OCI-LY1 (cell line): Measurements from ENCODE around the gene EFHC2.
A peak's percentile ranks its signal among the peaks of the same experiment; 100 is the strongest.
"Not testable (repeated sequence)": the region's sequence is repeated elsewhere in the genome, so short reads cannot be mapped to it uniquely, and the experiment has no call there.

Source experiments
- H2AFZ ChIP-seq: fragments of 200-600 bp; sonication (generic), shearing (Covaris generic); 2 replicates; pipeline ENCODE4 v1.6.0; 2014; ENCODE audit warnings: antibody characterized with exemption, mild to moderate bottlenecking, low read length
- H3F3A ChIP-seq: fragments of 200-600 bp; sonication (generic), shearing (Covaris generic); 2 replicates; pipeline ENCODE4 v1.6.0; 2014; ENCODE audit warnings: mild to moderate bottlenecking, antibody characterized with exemption, low read length, moderate library complexity; ENCODE audit not compliant: insufficient read depth
- H3K27ac ChIP-seq: fragments of 200-600 bp; sonication (generic); 2 replicates; pipeline ENCODE4 v1.5.1; 2014; ENCODE audit warnings: low read length, mixed run types, mild to moderate bottlenecking, low read depth; ENCODE audit not compliant: poor library complexity, severe bottlenecking
- H3K27me3 ChIP-seq: fragments of 200-600 bp; sonication (generic); 2 replicates; pipeline ENCODE4 v1.6.0; 2014; ENCODE audit warnings: antibody characterized with exemption, mild to moderate bottlenecking, low read length, moderate library complexity; ENCODE audit not compliant: insufficient read depth
- H3K36me3 ChIP-seq: fragments of 200-600 bp; sonication (generic); 2 replicates; pipeline ENCODE4 v1.6.1; 2014; ENCODE audit warnings: mild to moderate bottlenecking, antibody characterized with exemption, low read length, moderate library complexity, mixed read lengths; ENCODE audit not compliant: insufficient read depth
- H3K4me1 ChIP-seq: fragments of 200-600 bp; sonication (generic); 2 replicates; pipeline ENCODE4 v1.5.1; 2014; ENCODE audit warnings: mild to moderate bottlenecking, low read length, moderate library complexity; ENCODE audit not compliant: insufficient read depth, severe bottlenecking
- H3K4me2 ChIP-seq: fragments of 200-600 bp; sonication (generic), shearing (Covaris generic); 2 replicates; pipeline ENCODE4 v1.6.1; 2014; ENCODE audit warnings: low read length
- H3K4me3 ChIP-seq: fragments of 200-600 bp; sonication (generic); 2 replicates; pipeline ENCODE4 v1.5.1; 2014; ENCODE audit warnings: low read length, low read depth, mild to moderate bottlenecking, mixed read lengths; ENCODE audit not compliant: poor library complexity, severe bottlenecking
- H3K79me2 ChIP-seq: fragments of 200-600 bp; shearing (Covaris generic); 2 replicates; pipeline ENCODE4 v1.6.1; 2016; ENCODE audit warnings: mixed run types, low read length, mixed read lengths; ENCODE audit not compliant: insufficient read depth
- H3K9ac ChIP-seq: fragments of 200-600 bp; sonication (generic), shearing (Covaris generic); 2 replicates; pipeline ENCODE4 v1.6.1; 2014; ENCODE audit warnings: mild to moderate bottlenecking, low read length, mixed read lengths
- H3K9me2 ChIP-seq: fragments of 200-600 bp; sonication (generic), shearing (Covaris generic); 2 replicates; pipeline ENCODE4 v1.6.1; 2014; ENCODE audit warnings: low read depth, mild to moderate bottlenecking, low read length, mixed read lengths
- H3K9me3 ChIP-seq: fragments of 200-600 bp; shearing (Covaris generic); 2 replicates; pipeline ENCODE4 v1.6.1; 2014; ENCODE audit warnings: low read length, mixed read lengths
- H4K20me1 ChIP-seq: fragments of 200-600 bp; sonication (generic), shearing (Covaris generic); 2 replicates; pipeline ENCODE4 v1.6.0; 2016; ENCODE audit warnings: mild to moderate bottlenecking, low read length; ENCODE audit not compliant: insufficient read depth
- EZH2 ChIP-seq: fragments of 200-600 bp; sonication (generic), shearing (Covaris generic); IDR thresholded peaks from 2 replicates; pipeline ENCODE4 v1.8.0; 2017; ENCODE audit warnings: borderline replicate concordance, mixed run types, mild to moderate bottlenecking, antibody characterized with exemption, low read length, moderate library complexity, mixed read lengths
- TF ChIP-seq, protein P1 (sequence below): fragments of 200-600 bp; sonication (generic), shearing (Covaris generic); IDR thresholded peaks from 2 replicates; pipeline ENCODE4 v1.5.1; 2017; ENCODE audit warnings: mild to moderate bottlenecking, antibody characterized with exemption, low read length, moderate library complexity, mixed read lengths

The EFHC2 gene

DNA sequence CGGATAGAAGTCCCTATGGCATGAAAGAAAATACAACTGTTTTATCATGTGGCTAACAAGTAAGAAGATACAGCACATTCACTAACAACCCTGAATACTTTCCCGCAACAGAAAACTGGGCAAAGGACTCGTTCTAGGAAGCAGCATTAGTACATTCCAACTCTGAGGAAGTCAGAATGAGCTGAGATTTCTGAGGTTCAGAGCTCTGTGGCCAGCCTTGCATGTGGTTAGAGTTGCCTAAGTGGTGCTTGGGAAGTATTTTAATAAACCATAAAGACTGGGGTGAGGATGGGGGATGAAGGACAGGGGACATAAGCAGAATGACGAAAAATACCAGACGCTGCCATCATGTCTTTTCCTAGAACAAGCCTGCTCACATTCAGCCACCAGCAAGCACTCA lies 82.2 kb downstream of the EFHC2 start:
- no peak overlapping the region for H3K4me3 ChIP-seq
- H3K27ac ChIP-seq, result no peak overlapping the region
- no peaks in the 10 kb centered on the region for H3K9me2 ChIP-seq
- TF ChIP-seq, protein P1, sequence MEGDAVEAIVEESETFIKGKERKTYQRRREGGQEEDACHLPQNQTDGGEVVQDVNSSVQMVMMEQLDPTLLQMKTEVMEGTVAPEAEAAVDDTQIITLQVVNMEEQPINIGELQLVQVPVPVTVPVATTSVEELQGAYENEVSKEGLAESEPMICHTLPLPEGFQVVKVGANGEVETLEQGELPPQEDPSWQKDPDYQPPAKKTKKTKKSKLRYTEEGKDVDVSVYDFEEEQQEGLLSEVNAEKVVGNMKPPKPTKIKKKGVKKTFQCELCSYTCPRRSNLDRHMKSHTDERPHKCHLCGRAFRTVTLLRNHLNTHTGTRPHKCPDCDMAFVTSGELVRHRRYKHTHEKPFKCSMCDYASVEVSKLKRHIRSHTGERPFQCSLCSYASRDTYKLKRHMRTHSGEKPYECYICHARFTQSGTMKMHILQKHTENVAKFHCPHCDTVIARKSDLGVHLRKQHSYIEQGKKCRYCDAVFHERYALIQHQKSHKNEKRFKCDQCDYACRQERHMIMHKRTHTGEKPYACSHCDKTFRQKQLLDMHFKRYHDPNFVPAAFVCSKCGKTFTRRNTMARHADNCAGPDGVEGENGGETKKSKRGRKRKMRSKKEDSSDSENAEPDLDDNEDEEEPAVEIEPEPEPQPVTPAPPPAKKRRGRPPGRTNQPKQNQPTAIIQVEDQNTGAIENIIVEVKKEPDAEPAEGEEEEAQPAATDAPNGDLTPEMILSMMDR, result no peak
- no peak for TF ChIP-seq EZH2
- H4K20me1 ChIP-seq, result no peaks in the 10 kb centered on the region
- H3K9me3 ChIP-seq, result no peaks in the 10 kb centered on the region
- H3K4me1 ChIP-seq, result no peaks in the 10 kb centered on the region
- no peak overlapping the region for H2AFZ ChIP-seq
- no peak overlapping the region for H3K4me2 ChIP-seq
- H3K36me3 ChIP-seq, result no peaks in the 10 kb centered on the region
- H3F3A ChIP-seq, result no peaks in the 10 kb centered on the region
- H3K79me2 ChIP-seq, result no peaks in the 10 kb centered on the region
- no peaks in the 10 kb centered on the region for H3K27me3 ChIP-seq
- no peak overlapping the region for H3K9ac ChIP-seq

DNA sequence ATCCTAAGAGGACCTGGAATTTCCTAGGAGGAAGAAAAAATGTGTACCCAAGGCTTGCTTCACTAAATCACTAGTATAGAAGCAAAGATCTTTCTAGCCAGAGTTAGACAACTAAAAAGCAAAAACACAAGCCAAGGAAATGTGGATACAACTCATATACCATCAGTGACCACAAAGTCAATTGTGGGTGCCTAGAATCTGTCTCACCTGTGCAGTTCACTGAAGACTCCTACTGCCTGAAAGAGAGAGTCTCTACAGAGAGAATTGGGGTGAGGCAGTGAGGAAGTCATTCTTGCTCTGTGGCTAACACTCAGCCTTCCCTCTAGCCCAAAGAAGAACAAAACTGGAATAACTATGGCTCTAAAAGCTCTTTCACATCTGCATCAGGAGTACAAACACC lies 82.9 kb downstream of the EFHC2 start:
- no peaks in the 10 kb centered on the region for H3K27me3 ChIP-seq
- no peaks in the 10 kb centered on the region for H3K9me3 ChIP-seq
- no peaks in the 10 kb centered on the region for H4K20me1 ChIP-seq
- no peaks in the 10 kb centered on the region for H3K4me1 ChIP-seq
- H3K79me2 ChIP-seq, result no peaks in the 10 kb centered on the region
- H3K36me3 ChIP-seq, result no peaks in the 10 kb centered on the region
- TF ChIP-seq EZH2, result no peak
- TF ChIP-seq, protein P1, result no peak
- no peaks in the 10 kb centered on the region for H3K9me2 ChIP-seq
- no peaks in the 10 kb centered on the region for H3F3A ChIP-seq
- H3K27ac ChIP-seq, result no peak overlapping the region
- no peak overlapping the region for H3K4me3 ChIP-seq
- no peak overlapping the region for H3K9ac ChIP-seq
- no peak overlapping the region for H3K4me2 ChIP-seq
- no peak overlapping the region for H2AFZ ChIP-seq

DNA sequence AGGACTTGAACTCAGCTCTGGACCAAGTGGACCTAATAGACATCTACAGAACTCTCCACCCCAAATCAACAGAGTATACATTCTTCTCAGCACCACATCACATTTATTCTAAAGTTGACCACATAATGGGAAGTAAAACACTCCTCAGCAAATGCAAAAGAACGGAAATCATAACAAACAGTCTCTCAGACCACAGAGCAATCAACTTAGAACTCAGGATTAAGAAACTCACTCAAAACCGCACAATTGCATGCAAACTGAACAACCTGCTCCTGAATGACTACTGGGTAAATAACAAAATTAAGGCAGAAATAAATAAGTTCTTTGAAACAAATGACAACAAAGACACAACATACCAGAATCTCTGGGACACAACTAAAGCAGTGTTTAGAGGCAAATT lies 87.7 kb downstream of the EFHC2 start:
- H3K4me1 ChIP-seq, result peaks cover 11% of the 10 kb centered on the region
- H3K27me3 ChIP-seq, H3K27ac ChIP-seq, H3K79me2 ChIP-seq, H3K9me2 ChIP-seq, H3K9me3 ChIP-seq, H3K4me3 ChIP-seq, H3K36me3 ChIP-seq, H3K9ac ChIP-seq, H3K4me2 ChIP-seq, H2AFZ ChIP-seq, H4K20me1 ChIP-seq, H3F3A ChIP-seq: not testable (repeated sequence)

DNA sequence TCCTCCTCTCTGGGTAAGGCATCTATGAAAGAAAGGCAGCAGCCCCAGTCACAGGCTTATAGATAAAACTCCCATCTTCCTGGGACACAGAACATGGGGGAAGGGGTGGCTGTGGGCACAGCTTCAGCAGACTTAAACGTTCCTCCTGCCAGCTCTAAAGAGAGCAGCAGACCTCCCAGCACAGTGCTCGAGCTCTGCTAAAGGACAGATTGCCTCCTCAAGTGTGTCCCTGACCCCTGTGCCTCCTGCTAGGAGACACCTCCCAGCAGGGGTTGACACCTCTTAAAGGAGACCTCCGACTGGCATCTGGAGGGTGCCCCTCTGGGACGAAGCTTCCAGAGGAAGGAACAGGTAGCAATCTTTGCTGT lies 89.9 kb downstream of the EFHC2 start:
- no peak overlapping the region for H2AFZ ChIP-seq
- no peaks in the 10 kb centered on the region for H3K27me3 ChIP-seq
- peaks cover 11% of the 10 kb centered on the region for H3K4me1 ChIP-seq
- H3K4me2 ChIP-seq, result peak overlapping the region; percentile 32; the same call in 1 of the 2 replicates
- H3K9me2 ChIP-seq, result no peaks in the 10 kb centered on the region
- H3K9ac ChIP-seq, result no peak overlapping the region; the same call in 1 of the 2 replicates
- H3K27ac ChIP-seq, result no peak overlapping the region
- H3K79me2 ChIP-seq, result no peaks in the 10 kb centered on the region
- H3F3A ChIP-seq, result no peaks in the 10 kb centered on the region
- peak overlapping the region; percentile 39 for H3K4me3 ChIP-seq
- TF ChIP-seq EZH2, result no peak
- TF ChIP-seq, protein P1, result no peak
- H3K36me3 ChIP-seq, result no peaks in the 10 kb centered on the region
- no peaks in the 10 kb centered on the region for H4K20me1 ChIP-seq
- H3K9me3 ChIP-seq, result no peaks in the 10 kb centered on the region

DNA sequence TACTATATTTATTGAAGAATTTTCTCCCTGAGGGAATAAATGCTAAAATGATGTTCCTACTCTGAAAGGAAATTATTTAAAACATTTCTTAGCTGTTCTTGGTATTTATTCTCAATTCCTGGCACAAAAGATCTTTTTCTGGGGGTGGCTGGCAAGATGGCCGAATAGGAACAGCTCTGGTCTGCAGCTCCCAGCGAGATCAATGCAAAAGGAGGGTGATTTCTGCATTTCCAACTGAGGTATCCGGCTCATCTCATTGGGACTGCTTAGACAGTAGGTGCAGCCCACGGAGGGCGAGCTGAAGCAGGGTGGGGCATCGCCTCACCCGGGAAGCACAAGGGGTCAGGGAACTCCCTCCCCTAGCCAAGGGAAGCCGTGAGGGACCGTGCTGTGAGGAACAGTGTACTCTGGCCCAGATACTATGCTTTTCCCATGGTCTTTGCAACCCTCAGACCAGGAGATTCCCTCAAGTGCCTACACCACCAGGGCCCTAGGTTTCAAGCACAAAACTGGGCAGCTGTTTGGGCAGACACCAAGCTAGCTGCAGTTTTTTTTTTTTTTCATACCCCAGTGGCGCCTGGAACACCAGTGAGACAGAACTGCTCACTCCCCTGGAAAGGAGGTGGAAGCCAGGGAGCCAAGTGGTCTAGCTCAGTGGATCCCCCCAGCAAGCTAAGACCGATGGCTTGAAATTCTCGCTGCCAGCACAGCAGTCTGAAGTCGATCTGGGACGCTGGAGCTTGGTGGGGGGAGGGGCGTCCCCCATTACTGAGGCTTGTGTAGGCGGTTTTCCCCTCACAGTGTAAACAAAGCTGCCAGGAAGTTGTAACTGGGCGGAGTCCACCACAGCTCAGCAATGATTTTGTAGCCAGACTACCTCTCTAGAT lies 90.5 kb downstream of the EFHC2 start:
- not testable (repeated sequence) for H3K36me3 ChIP-seq, H3K9me3 ChIP-seq, H4K20me1 ChIP-seq, H3K9me2 ChIP-seq, H3K27me3 ChIP-seq, H3F3A ChIP-seq, H3K27ac ChIP-seq, H3K9ac ChIP-seq, H3K79me2 ChIP-seq, H2AFZ ChIP-seq
- Histone ChIP-seq H3K4me2 (peak overlapping the region; percentile 32; the same call in 1 of the 2 replicates), H3K4me1 (peaks cover 11% of the 10 kb centered on the region), H3K4me3 (peak overlapping the region; percentile 39)
